ENCODE results near the gene RADIL.
A peak's percentile ranks its signal among the peaks of the same experiment; 100 is the strongest.

The RADIL gene

GRCh38 chr7:4880218-4880617 lies 3.3 kb downstream of the RADIL start:
- DNase-seq, result no peak

- DNase-seq, result no peak
Measured at GRCh38 chr7:4879396-4880081, 4.0 kb downstream of the RADIL start.

- DNase-seq, result no peak
Measured at GRCh38 chr7:4878336-4879335, 4.9 kb downstream of the RADIL start.

- no peak for DNase-seq
Measured at GRCh38 chr7:4876586-4876985, 6.9 kb downstream of the RADIL start.

- no peak for DNase-seq
Measured at GRCh38 chr7:4875391-4875790, 8.1 kb downstream of the RADIL start.

- DNase-seq, result no peak
Measured at GRCh38 chr7:4873071-4873944, 10.2 kb downstream of the RADIL start.

GRCh38 chr7:4871930-4872675 lies 11.4 kb downstream of the RADIL start:
- no peak for DNase-seq

- no peak for DNase-seq
Measured at GRCh38 chr7:4871056-4871680, 12.3 kb downstream of the RADIL start.

GRCh38 chr7:4868493-4868892 lies 15.0 kb downstream of the RADIL start:
- no peak for DNase-seq

GRCh38 chr7:4866528-4867496 lies 16.7 kb downstream of the RADIL start:
- DNase-seq, result no peak

GRCh38 chr7:4862156-4862555 lies 21.4 kb downstream of the RADIL start:
- no peak for DNase-seq

- peak; percentile 19 for DNase-seq
Measured at GRCh38 chr7:4861673-4862072, 21.8 kb downstream of the RADIL start, which contains the start of gene PAPOLB. PAPOLB (minus strand) TSS chr7:4862030; CDS start chr7:4861810, 220 bp downstream.

GRCh38 chr7:4861227-4861626 lies 22.3 kb downstream of the RADIL start:
- DNase-seq, result no peak

- DNase-seq, result no peak
Measured at GRCh38 chr7:4857189-4857588, 26.3 kb downstream of the RADIL start.

- DNase-seq, result no peak
Measured at GRCh38 chr7:4856336-4857057, 27.0 kb downstream of the RADIL start.

- no peak for DNase-seq
Measured at GRCh38 chr7:4854916-4855315, 28.6 kb downstream of the RADIL start.

GRCh38 chr7:4851459-4852422 lies 31.8 kb downstream of the RADIL start:
- DNase-seq, result no peak

- DNase-seq, result no peak
Measured at GRCh38 chr7:4850262-4850795, 33.2 kb downstream of the RADIL start.

All from activated gamma-delta T cell treated with Interleukin-2 at 50 U/mL for 16 hours (primary cell).